Lung microvascular endothelial cell (primary cell): ENCODE measurements around the gene KCNG2. TPM values are rescaled to one million over a fixed set of nuclear protein-coding genes. Genes with fewer than 3 reads are reported as not detected.

Experiments
- DNase-seq, 2 donors: peaks; one replicate each; pipeline versions ENCODE4 v3.0.0 to v3.0.0-alpha.2; 2010; ENCODE audit warnings: low read depth in 2 of 2
- total RNA-seq: library from RNA; depleted of rRNA; stranded (reverse); fragments of >200 nt; gene quantifications from 2 replicates; pipeline ENCODE4 v1.2.1, GENCODE V29; 2014

Gene KCNG2
- total RNA-seq, 1 donor from 2014 or later = 1.4 TPM

- no peak for DNase-seq
These were observed 734 bp downstream of the KCNG2 start for GRCh38 chr18:79798346-79798998.

GRCh38 chr18:79798999-79799370 is 1.2 kb downstream of the KCNG2 start:
- no peak for DNase-seq

GRCh38 chr18:79799619-79800370 is 2.1 kb downstream of the KCNG2 start:
- no peak for DNase-seq

GRCh38 chr18:79800371-79801180 is 2.8 kb downstream of the KCNG2 start:
- DNase-seq = no peak

- DNase-seq = no peak
These were observed 3.5 kb downstream of the KCNG2 start for GRCh38 chr18:79801217-79801616.

- DNase-seq = no peak
These were observed 3.9 kb downstream of the KCNG2 start for GRCh38 chr18:79801641-79802040.

GRCh38 chr18:79802298-79802697 is 4.6 kb downstream of the KCNG2 start:
- DNase-seq = no peak

- DNase-seq = no peak
These were observed 5.9 kb downstream of the KCNG2 start for GRCh38 chr18:79803611-79804051.

GRCh38 chr18:79804130-79804787 is 6.5 kb downstream of the KCNG2 start:
- no peak for DNase-seq

- no peak for DNase-seq
These were observed 7.6 kb downstream of the KCNG2 start for GRCh38 chr18:79805211-79805887.

GRCh38 chr18:79805926-79806487 is 8.3 kb downstream of the KCNG2 start:
- DNase-seq = no peak

GRCh38 chr18:79806976-79807841 is 9.5 kb downstream of the KCNG2 start:
- no peak for DNase-seq

GRCh38 chr18:79809482-79810192 is 11.9 kb downstream of the KCNG2 start:
- no peak for DNase-seq

- DNase-seq = no peak
These were observed 14.3 kb downstream of the KCNG2 start for GRCh38 chr18:79812052-79812451.

- DNase-seq = no peak
These were observed 16.6 kb downstream of the KCNG2 start for GRCh38 chr18:79814373-79814772.

GRCh38 chr18:79815657-79816056 is 17.9 kb downstream of the KCNG2 start:
- no peak for DNase-seq

- DNase-seq = no peak
These were observed 18.4 kb downstream of the KCNG2 start for GRCh38 chr18:79816092-79816491.

- no peak for DNase-seq
These were observed 19.4 kb downstream of the KCNG2 start for GRCh38 chr18:79816981-79817606.

- DNase-seq = no peak
These were observed 19.9 kb downstream of the KCNG2 start for GRCh38 chr18:79817607-79817998.
